Activated CD4-positive, alpha-beta memory T cell treated with anti-CD3 and anti-CD28 coated beads, Interleukin-2, amount 10 ng/mL, durations not matched to agents 7 days and 5 days (primary cell): ENCODE data around the gene CREB3. TPM values are rescaled to one million over a fixed set of nuclear protein-coding genes. Genes with fewer than 3 reads are reported as not detected.
A peak's percentile ranks its signal among the peaks of the same experiment; 100 is the strongest.

Experiments used
- CTCF ChIA-PET: fragments of 350-600 bp; sonication (Branson Sonifier 250); formaldehyde crosslinking; loops from one replicate; lab custom pipeline; 2021; ENCODE audit warnings: antibody characterized with exemption, inconsistent platforms; lab: Charles Lee
- POLR2A ChIA-PET: fragments of 350-600 bp; sonication (Branson Sonifier 250); formaldehyde crosslinking; loops from one replicate; lab custom pipeline; 2021; ENCODE audit warnings: antibody characterized with exemption; lab: Charles Lee
- DNase-seq: peaks from one replicate; pipeline ENCODE4 v3.0.0-alpha.2; 2020
- H3K27ac Mint-ChIP-seq: one replicate; pipeline ENCODE4 v1.8.0; 2021; ENCODE audit warnings: mild to moderate bottlenecking, mixed read lengths
- H3K27me3 Mint-ChIP-seq: one replicate; pipeline ENCODE4 v1.8.0; 2021; ENCODE audit warnings: mixed read lengths
- H3K36me3 Mint-ChIP-seq: one replicate; pipeline ENCODE4 v1.8.0; 2021; ENCODE audit warnings: low read depth, mixed read lengths
- H3K4me1 Mint-ChIP-seq: one replicate; pipeline ENCODE4 v1.8.0; 2021; ENCODE audit warnings: mixed read lengths
- H3K4me3 Mint-ChIP-seq: one replicate; pipeline ENCODE4 v1.8.0; 2021; ENCODE audit warnings: mild to moderate bottlenecking, mixed read lengths
- H3K9me3 Mint-ChIP-seq: one replicate; pipeline ENCODE4 v1.8.0; 2021; ENCODE audit warnings: mixed read lengths
- total RNA-seq, 2 experiments: library from RNA; stranded (reverse); gene quantifications; one replicate each; pipeline ENCODE4 v1.2.3, GENCODE V29; 2021

Gene CREB3
- total RNA-seq, 2 experiments from 2014 or later, result 23.2 to 24.1 TPM

GRCh38 chr9:35743452-35743851 lies 11.0 kb downstream of the CREB3 start:
- peaks cover 58% of the 10 kb centered on the region for H3K36me3 Mint-ChIP-seq
- ChIA-PET CTCF (interaction anchor here (2.0 kb wide), 1 partner anchor 13 kb away, joined by 8 read pairs; no protein-coding TSS in a partner anchor), POLR2A (interaction anchor here (1.7 to 7.0 kb wide), 2 partner anchors 14 to 94 kb away, joined by 5 to 117 read pairs; partner anchors contain the start of genes CREB3 and TLN1)
- no peak for DNase-seq
- H3K9me3 Mint-ChIP-seq, result no peaks in the 10 kb centered on the region
- H3K4me1 Mint-ChIP-seq, result peaks cover 52% of the 10 kb centered on the region
- no peak overlapping the region for H3K4me3 Mint-ChIP-seq
- no peaks in the 10 kb centered on the region for H3K27me3 Mint-ChIP-seq
- H3K27ac Mint-ChIP-seq, result no peak overlapping the region

GRCh38 chr9:35743880-35744518 lies 11.5 kb downstream of the CREB3 start:
- Mint-ChIP-seq H3K27me3 (no peaks in the 10 kb centered on the region), H3K9me3 (no peaks in the 10 kb centered on the region), H3K4me1 (peaks cover 52% of the 10 kb centered on the region), H3K36me3 (peaks cover 53% of the 10 kb centered on the region), H3K27ac (no peak overlapping the region), H3K4me3 (no peak overlapping the region)
- ChIA-PET CTCF (interaction anchor here (0.9 to 6.2 kb wide), 3 partner anchors 8 to 14 kb away, joined by 3 to 76 read pairs (median 8); partner anchors contain the start of genes CREB3 and TLN1), POLR2A (interaction anchor here (1.7 to 7.0 kb wide), 2 partner anchors 14 to 94 kb away, joined by 5 to 117 read pairs; partner anchors contain the start of genes CREB3 and TLN1)
- DNase-seq, result no peak

GRCh38 chr9:35745569-35745968 lies 13.1 kb downstream of the CREB3 start:
- no peak overlapping the region for H3K27ac Mint-ChIP-seq
- peak overlapping the region; percentile 11 for H3K4me3 Mint-ChIP-seq
- peaks cover 62% of the 10 kb centered on the region for H3K4me1 Mint-ChIP-seq
- POLR2A ChIA-PET, result interaction anchor here (1.0 to 7.0 kb wide), 2 partner anchors 11 to 16 kb away, joined by 3 to 117 read pairs; partner anchors contain the start of genes CREB3 and TLN1
- peaks cover 48% of the 10 kb centered on the region for H3K36me3 Mint-ChIP-seq
- DNase-seq, result no peak
- no peaks in the 10 kb centered on the region for H3K27me3 Mint-ChIP-seq
- CTCF ChIA-PET, result interaction anchor here (0.7 to 6.2 kb wide), 9 partner anchors 9 to 557 kb away, joined by 3 to 98 read pairs (median 3); partner anchors contain the start of genes CREB3 and TLN1
- no peaks in the 10 kb centered on the region for H3K9me3 Mint-ChIP-seq

- no peak for DNase-seq
- peak overlapping the region; percentile 88 for H3K4me3 Mint-ChIP-seq
- CTCF ChIA-PET, result interaction anchor here (1.6 to 6.2 kb wide), 5 partner anchors 9 to 79 kb away, joined by 4 to 98 read pairs (median 28); partner anchors contain the start of genes CREB3 and TLN1
- H3K9me3 Mint-ChIP-seq, result no peaks in the 10 kb centered on the region
- no peaks in the 10 kb centered on the region for H3K27me3 Mint-ChIP-seq
- POLR2A ChIA-PET, result interaction anchor here (3.2 to 7.0 kb wide), 3 partner anchors 8 to 100 kb away, joined by 15 to 117 read pairs (median 20); partner anchors contain the start of genes CREB3 and TLN1
- peaks cover 46% of the 10 kb centered on the region for H3K36me3 Mint-ChIP-seq
- H3K27ac Mint-ChIP-seq, result no peak overlapping the region
- peaks cover 67% of the 10 kb centered on the region for H3K4me1 Mint-ChIP-seq
Observed at GRCh38 chr9:35746583-35746982, 14.1 kb downstream of the CREB3 start.

- ChIA-PET POLR2A (interaction anchor here (0.9 to 7.0 kb wide), 20 partner anchors 8 to 668 kb away, joined by 3 to 117 read pairs (median 7); partner anchors contain the start of genes ARHGEF39, CCDC107, CLTA and CREB3), CTCF (interaction anchor here (0.9 to 6.2 kb wide), 16 partner anchors 8 to 145 kb away, joined by 3 to 98 read pairs (median 8); partner anchors contain the start of genes CCDC107, CREB3, HINT2 and RMRP)
- H3K36me3 Mint-ChIP-seq, result peaks cover 45% of the 10 kb centered on the region
- H3K27ac Mint-ChIP-seq, result peak overlapping the region; percentile 81
- no peak for DNase-seq
- peaks cover 54% of the 10 kb centered on the region for H3K4me1 Mint-ChIP-seq
- no peaks in the 10 kb centered on the region for H3K9me3 Mint-ChIP-seq
- H3K27me3 Mint-ChIP-seq, result no peaks in the 10 kb centered on the region
- H3K4me3 Mint-ChIP-seq, result peak overlapping the region; percentile 88
Observed at GRCh38 chr9:35748242-35748857, 15.9 kb downstream of the CREB3 start.

- H3K4me1 Mint-ChIP-seq, result peaks cover 52% of the 10 kb centered on the region
- ChIA-PET CTCF (interaction anchor here (0.9 to 6.2 kb wide), 18 partner anchors 9 to 145 kb away, joined by 3 to 98 read pairs (median 6); partner anchors contain the start of genes CCDC107, CREB3, HINT2 and RMRP), POLR2A (interaction anchor here (0.7 to 7.0 kb wide), 21 partner anchors 8 to 669 kb away, joined by 3 to 117 read pairs (median 7); partner anchors contain the start of genes ARHGEF39, CCDC107, CLTA and CREB3)
- H3K9me3 Mint-ChIP-seq, result no peaks in the 10 kb centered on the region
- H3K27ac Mint-ChIP-seq, result peak within 1 kb of the TSS; percentile 91
- peak; percentile 76 for DNase-seq
- peak within 1 kb of the TSS; percentile 94 for H3K4me3 Mint-ChIP-seq
- no peaks in the 10 kb centered on the region for H3K27me3 Mint-ChIP-seq
- peaks cover 45% of the 10 kb centered on the region for H3K36me3 Mint-ChIP-seq
Observed at GRCh38 chr9:35748858-35749514, 16.5 kb downstream of the CREB3 start, which contains the start of the genes GBA2 and RGP1. TSS of gene GBA2 (minus strand) at chr9:35749228. CDS start at chr9:35748704, 524 bp downstream. TSS of gene RGP1 (plus strand) at chr9:35749287. CDS start at chr9:35749756, 469 bp downstream.

GRCh38 chr9:35749515-35750255 lies 17.2 kb downstream of the CREB3 start:
- Mint-ChIP-seq H3K27ac (peak overlapping the region; percentile 91), H3K4me1 (peaks cover 49% of the 10 kb centered on the region), H3K36me3 (peaks cover 39% of the 10 kb centered on the region), H3K4me3 (peak overlapping the region; percentile 94), H3K27me3 (no peaks in the 10 kb centered on the region), H3K9me3 (no peaks in the 10 kb centered on the region)
- POLR2A ChIA-PET, result interaction anchor here (0.6 to 7.0 kb wide), 15 partner anchors 8 to 150 kb away, joined by 3 to 117 read pairs (median 7); partner anchors contain the start of genes ARHGEF39, CREB3, SIT1 and SPAG8
- CTCF ChIA-PET, result interaction anchor here (1.0 to 6.2 kb wide), 11 partner anchors 9 to 146 kb away, joined by 3 to 98 read pairs (median 5); partner anchors contain the start of genes CCDC107, CREB3, HINT2 and RMRP
- DNase-seq, result peak; percentile 68

GRCh38 chr9:35750256-35750531 lies 17.7 kb downstream of the CREB3 start:
- no peaks in the 10 kb centered on the region for H3K9me3 Mint-ChIP-seq
- peak overlapping the region; percentile 91 for H3K27ac Mint-ChIP-seq
- no peak for DNase-seq
- H3K4me3 Mint-ChIP-seq, result peak overlapping the region; percentile 94
- ChIA-PET CTCF (interaction anchor here (1.1 to 6.2 kb wide), 7 partner anchors 13 to 146 kb away, joined by 4 to 98 read pairs (median 11); partner anchors contain the start of genes CCDC107, CREB3, HINT2 and RMRP), POLR2A (interaction anchor here (0.6 to 7.0 kb wide), 8 partner anchors 8 to 146 kb away, joined by 3 to 117 read pairs (median 7); partner anchors contain the start of genes CREB3, SIT1, TESK1 and TLN1)
- H3K4me1 Mint-ChIP-seq, result peaks cover 47% of the 10 kb centered on the region
- H3K36me3 Mint-ChIP-seq, result peaks cover 37% of the 10 kb centered on the region
- H3K27me3 Mint-ChIP-seq, result no peaks in the 10 kb centered on the region

GRCh38 chr9:35753466-35753865 lies 21.0 kb downstream of the CREB3 start:
- POLR2A ChIA-PET, result interaction anchor here (1.0 kb wide), 1 partner anchor 95 kb away, joined by 3 read pairs; no protein-coding TSS in a partner anchor

GRCh38 chr9:35754264-35754663 lies 21.8 kb downstream of the CREB3 start, which contains the start of gene MSMP:
TSS of gene MSMP (minus strand) at chr9:35754276. CDS start at chr9:35754129, 147 bp downstream.
- H3K9me3 Mint-ChIP-seq, result no peaks in the 10 kb centered on the region
- ChIA-PET POLR2A (interaction anchor here (1.0 kb wide), 1 partner anchor 96 kb away, joined by 3 read pairs; no protein-coding TSS in a partner anchor), CTCF (interaction anchor here (0.6 kb wide), 2 partner anchors 12 to 166 kb away, joined by 3 read pairs; no protein-coding TSS in a partner anchor)
- H3K4me1 Mint-ChIP-seq, result peaks cover 48% of the 10 kb centered on the region
- H3K27ac Mint-ChIP-seq, result no peak within 1 kb of the TSS
- no peak within 1 kb of the TSS for H3K4me3 Mint-ChIP-seq
- H3K27me3 Mint-ChIP-seq, result no peaks in the 10 kb centered on the region
- peaks cover 36% of the 10 kb centered on the region for H3K36me3 Mint-ChIP-seq
- DNase-seq, result no peak

More at GRCh38 chr9:35753466-35753865, 21.0 kb downstream of the CREB3 start:
- peaks cover 36% of the 10 kb centered on the region for H3K36me3 Mint-ChIP-seq
- H3K4me3 Mint-ChIP-seq, result no peak overlapping the region
- H3K9me3 Mint-ChIP-seq, result no peaks in the 10 kb centered on the region
- H3K27ac Mint-ChIP-seq, result no peak overlapping the region
- CTCF ChIA-PET, result no interaction called here
- no peaks in the 10 kb centered on the region for H3K27me3 Mint-ChIP-seq
- H3K4me1 Mint-ChIP-seq, result peaks cover 41% of the 10 kb centered on the region
- no peak for DNase-seq

- Mint-ChIP-seq H3K4me1 (peaks cover 49% of the 10 kb centered on the region), H3K27me3 (no peaks in the 10 kb centered on the region), H3K9me3 (no peaks in the 10 kb centered on the region), H3K36me3 (peaks cover 33% of the 10 kb centered on the region), H3K4me3 (no peak overlapping the region), H3K27ac (no peak overlapping the region)
- ChIA-PET CTCF (interaction anchor here (0.6 to 2.4 kb wide), 5 partner anchors 8 to 167 kb away, joined by 3 to 28 read pairs (median 8); no protein-coding TSS in a partner anchor), POLR2A (interaction anchor here (1.9 kb wide), 1 partner anchor 27 kb away, joined by 4 read pairs; no protein-coding TSS in a partner anchor)
- DNase-seq, result no peak
Observed at GRCh38 chr9:35755071-35755470, 22.6 kb downstream of the CREB3 start.
